BLaER1 treated with 17β-estradiol and CSF1 and Interleukin-3, amounts not matched to agents 10 nM and 100 nM (cell line): ENCODE measurements around the gene FOXD4L6.
"Not testable (repeated sequence)": the region's sequence is repeated elsewhere in the genome, so short reads cannot be mapped to it uniquely, and the experiment has no call there.

ENCODE experiments used
- H3K27ac ChIP-seq, 11 experiments: shearing (Covaris generic); formaldehyde crosslinking; 2 replicates each; pipeline ENCODE4 v1.8.1; 2022
- H3K27me3 ChIP-seq, 11 experiments: shearing (Covaris generic); formaldehyde crosslinking; 2 replicates each; pipeline ENCODE4 v1.8.1; 2022
- H3K36me3 ChIP-seq, 11 experiments: shearing (Covaris generic); formaldehyde crosslinking; 2 replicates each; pipeline ENCODE4 v1.8.1; 2022
- H3K4me1 ChIP-seq, 10 experiments: shearing (Covaris generic); formaldehyde crosslinking; 2 replicates each; pipeline ENCODE4 v1.8.1; 2022
- H3K4me2 ChIP-seq, 11 experiments: shearing (Covaris generic); formaldehyde crosslinking; 2 replicates each; pipeline ENCODE4 v1.8.1; 2022
- H3K4me3 ChIP-seq, 10 experiments: shearing (Covaris generic); formaldehyde crosslinking; 2 replicates each; pipeline ENCODE4 v1.8.1; 2022
- H3K9ac ChIP-seq, 11 experiments: shearing (Covaris generic); formaldehyde crosslinking; 2 replicates each; pipeline ENCODE4 v1.8.1; 2022
- H3K9me3 ChIP-seq, 11 experiments: shearing (Covaris generic); formaldehyde crosslinking; replicated peaks in 1 of 11; 2 replicates each; pipeline ENCODE4 v1.8.1; 2022
- H4K20me1 ChIP-seq, 11 experiments: shearing (Covaris generic); formaldehyde crosslinking; 2 replicates each; pipeline ENCODE4 v1.8.1; 2022

Gene FOXD4L6

GRCh38 chr9:41128581-41128980 lies at the start of gene FOXD4L6:
TSS of gene FOXD4L6 (minus strand) at chr9:41128681. CDS start at chr9:41128383, 298 bp downstream.
- not testable (repeated sequence) for H3K9me3 ChIP-seq, H3K27me3 ChIP-seq, H3K9ac ChIP-seq, H4K20me1 ChIP-seq, H3K4me2 ChIP-seq, H3K27ac ChIP-seq, H3K4me1 ChIP-seq, H3K4me3 ChIP-seq, H3K36me3 ChIP-seq

GRCh38 chr9:41174994-41175393 lies 46.5 kb upstream of the FOXD4L6 start:
- not testable (repeated sequence) for H3K36me3 ChIP-seq, H3K27me3 ChIP-seq, H4K20me1 ChIP-seq, H3K27ac ChIP-seq, H3K9me3 ChIP-seq, H3K4me2 ChIP-seq, H3K9ac ChIP-seq, H3K4me3 ChIP-seq, H3K4me1 ChIP-seq

GRCh38 chr9:41150116-41150515 lies 21.6 kb upstream of the FOXD4L6 start:
- H3K9ac ChIP-seq, H3K9me3 ChIP-seq, H4K20me1 ChIP-seq: not testable (repeated sequence)

GRCh38 chr9:41141878-41142277 lies 13.4 kb upstream of the FOXD4L6 start:
- not testable (repeated sequence) for H3K4me1 ChIP-seq, H3K4me3 ChIP-seq, H3K9ac ChIP-seq, H4K20me1 ChIP-seq, H3K36me3 ChIP-seq, H3K27me3 ChIP-seq, H3K9me3 ChIP-seq, H3K4me2 ChIP-seq, H3K27ac ChIP-seq

More at GRCh38 chr9:41150116-41150515, 21.6 kb upstream of the FOXD4L6 start:
- not testable (repeated sequence) for H3K27me3 ChIP-seq, H3K36me3 ChIP-seq, H3K4me1 ChIP-seq, H3K4me2 ChIP-seq, H3K4me3 ChIP-seq, H3K27ac ChIP-seq

- not testable (repeated sequence) for H3K9ac ChIP-seq, H3K27ac ChIP-seq, H3K4me3 ChIP-seq, H3K9me3 ChIP-seq, H4K20me1 ChIP-seq, H3K36me3 ChIP-seq, H3K4me2 ChIP-seq, H3K27me3 ChIP-seq, H3K4me1 ChIP-seq
Measured at GRCh38 chr9:41126746-41127446, 1.6 kb downstream of the FOXD4L6 start.

- H3K9me3 ChIP-seq, H3K9ac ChIP-seq, H3K4me1 ChIP-seq, H3K27me3 ChIP-seq, H3K4me2 ChIP-seq, H3K27ac ChIP-seq, H3K4me3 ChIP-seq, H4K20me1 ChIP-seq, H3K36me3 ChIP-seq: not testable (repeated sequence)
Measured at GRCh38 chr9:41125936-41126335, 2.5 kb downstream of the FOXD4L6 start.

GRCh38 chr9:41125109-41125658 lies 3.3 kb downstream of the FOXD4L6 start:
- H3K27ac ChIP-seq, H3K4me3 ChIP-seq, H3K4me2 ChIP-seq, H3K27me3 ChIP-seq, H4K20me1 ChIP-seq, H3K9ac ChIP-seq, H3K36me3 ChIP-seq, H3K4me1 ChIP-seq, H3K9me3 ChIP-seq: not testable (repeated sequence)

- H3K27ac ChIP-seq, H3K4me2 ChIP-seq, H4K20me1 ChIP-seq, H3K4me3 ChIP-seq, H3K27me3 ChIP-seq, H3K36me3 ChIP-seq, H3K9me3 ChIP-seq, H3K4me1 ChIP-seq, H3K9ac ChIP-seq: not testable (repeated sequence)
Measured at GRCh38 chr9:41124250-41125108, 4.0 kb downstream of the FOXD4L6 start.

DNA sequence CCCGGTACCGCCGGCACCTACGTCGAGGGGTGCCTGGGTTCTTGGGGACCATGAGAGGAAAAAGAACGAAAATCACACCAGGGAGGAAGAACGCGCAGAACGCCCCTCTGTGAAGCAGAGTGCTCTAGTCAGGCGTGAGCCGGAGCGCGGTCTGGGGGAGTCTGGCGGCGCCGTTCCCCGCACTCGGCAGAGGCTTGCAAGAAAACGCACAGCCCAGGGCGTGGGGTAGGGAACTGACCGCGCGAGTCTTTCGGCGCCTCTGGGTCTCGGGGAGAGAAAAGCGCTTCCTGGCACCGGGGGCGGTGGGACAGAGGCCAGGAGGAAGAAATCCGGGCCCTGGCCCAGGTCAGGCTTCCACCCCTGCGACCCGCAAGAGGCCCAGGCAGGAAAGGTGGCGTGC lies 4.7 kb downstream of the FOXD4L6 start:
- not testable (repeated sequence) for H3K27ac ChIP-seq, H4K20me1 ChIP-seq, H3K27me3 ChIP-seq, H3K4me2 ChIP-seq, H3K4me1 ChIP-seq, H3K9ac ChIP-seq, H3K36me3 ChIP-seq, H3K9me3 ChIP-seq, H3K4me3 ChIP-seq

DNA sequence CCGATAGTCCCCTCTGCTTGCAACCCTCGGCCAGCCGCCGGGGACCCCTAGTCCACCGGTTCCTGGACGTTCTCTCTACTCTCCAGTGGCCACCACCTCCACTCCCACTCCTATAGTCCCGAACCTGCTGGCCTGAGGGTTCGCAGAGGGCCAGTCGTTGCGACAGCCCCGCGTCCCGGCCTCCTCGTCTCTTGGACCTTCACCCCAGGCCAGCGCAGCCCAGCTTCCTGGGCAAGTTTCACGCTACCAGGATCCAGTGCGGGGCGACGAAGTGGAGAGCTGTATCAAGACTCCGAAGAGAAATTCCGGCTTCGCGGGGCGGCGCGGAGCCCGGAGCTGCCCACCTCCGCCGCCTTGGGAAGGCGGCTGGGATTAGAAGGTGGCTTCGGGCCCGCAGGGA lies 5.1 kb downstream of the FOXD4L6 start:
- not testable (repeated sequence) for H4K20me1 ChIP-seq, H3K9ac ChIP-seq, H3K36me3 ChIP-seq, H3K4me2 ChIP-seq, H3K27ac ChIP-seq, H3K4me3 ChIP-seq, H3K27me3 ChIP-seq, H3K9me3 ChIP-seq, H3K4me1 ChIP-seq

DNA sequence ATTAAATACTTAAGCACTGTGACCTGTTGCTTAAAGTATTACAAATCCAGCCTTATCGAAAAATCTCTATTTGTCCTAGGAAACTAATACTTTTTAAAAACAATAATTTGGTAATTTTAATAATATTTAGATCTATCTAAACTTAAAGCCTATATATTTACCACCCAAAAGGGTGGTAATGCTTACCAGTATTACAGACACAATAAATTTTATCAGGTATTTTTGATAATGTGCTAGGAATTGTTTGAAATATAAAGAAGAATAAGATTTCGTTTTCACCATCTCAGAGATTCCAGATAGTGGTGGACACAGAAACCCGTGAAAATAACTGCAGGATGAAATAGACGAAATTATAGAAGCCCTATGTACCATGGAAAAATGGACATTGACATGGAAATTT lies 7.8 kb downstream of the FOXD4L6 start:
- H3K4me1 ChIP-seq, H3K9me3 ChIP-seq, H3K4me2 ChIP-seq, H3K4me3 ChIP-seq, H3K27ac ChIP-seq, H4K20me1 ChIP-seq, H3K27me3 ChIP-seq, H3K9ac ChIP-seq, H3K36me3 ChIP-seq: not testable (repeated sequence)

DNA sequence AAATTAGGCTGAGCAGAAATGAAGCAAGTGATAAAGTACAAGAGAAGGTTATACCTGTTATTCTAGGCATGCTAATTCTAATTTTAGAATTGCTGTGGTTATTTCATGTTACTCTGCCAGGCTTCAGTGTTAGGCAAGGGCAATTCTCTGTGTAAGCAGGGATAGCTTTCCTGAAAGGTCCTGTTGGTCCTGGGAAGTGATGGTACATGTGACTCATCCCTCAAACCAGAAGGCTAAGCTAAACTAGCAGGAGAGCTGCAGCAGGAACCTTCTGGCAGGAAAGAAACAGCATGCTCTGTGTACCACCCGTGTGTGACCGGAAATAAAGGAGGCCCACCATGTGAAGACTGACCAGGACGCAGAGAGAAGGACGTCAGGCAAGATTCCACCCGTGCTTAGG lies 8.8 kb downstream of the FOXD4L6 start:
- not testable (repeated sequence) for H3K36me3 ChIP-seq, H3K9me3 ChIP-seq, H3K4me2 ChIP-seq, H3K27me3 ChIP-seq, H3K9ac ChIP-seq, H4K20me1 ChIP-seq, H3K4me3 ChIP-seq, H3K27ac ChIP-seq, H3K4me1 ChIP-seq

DNA sequence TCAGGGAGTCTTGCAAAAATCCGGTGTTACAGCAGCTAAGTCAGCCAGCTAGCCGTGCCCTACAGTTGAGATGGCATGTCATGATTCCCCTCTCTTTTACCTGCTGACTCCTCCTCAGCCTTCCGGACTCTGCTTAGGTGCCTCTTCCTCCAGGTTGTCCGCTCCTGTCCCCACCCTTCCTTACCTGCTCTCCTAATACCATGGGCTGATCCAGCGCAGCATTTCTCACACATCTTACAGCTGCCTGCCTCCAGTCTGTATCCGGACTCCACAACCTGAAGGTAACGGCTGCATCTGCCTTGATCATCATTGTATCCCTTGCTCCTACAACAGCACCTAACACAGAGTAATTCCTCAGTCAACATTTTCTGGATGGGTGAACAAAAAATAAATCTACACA lies 9.2 kb downstream of the FOXD4L6 start:
- H3K27ac ChIP-seq, H3K9me3 ChIP-seq, H3K27me3 ChIP-seq, H3K4me3 ChIP-seq, H3K9ac ChIP-seq, H3K4me2 ChIP-seq, H3K36me3 ChIP-seq, H4K20me1 ChIP-seq, H3K4me1 ChIP-seq: not testable (repeated sequence)

GRCh38 chr9:41113348-41113747 lies 15.1 kb downstream of the FOXD4L6 start:
- not testable (repeated sequence) for H3K4me3 ChIP-seq, H3K9me3 ChIP-seq, H3K4me1 ChIP-seq, H3K27me3 ChIP-seq, H4K20me1 ChIP-seq, H3K4me2 ChIP-seq, H3K9ac ChIP-seq, H3K27ac ChIP-seq, H3K36me3 ChIP-seq
